ENCODE results near the gene FAM8A1. TPM values are rescaled to one million over a fixed set of nuclear protein-coding genes. Genes with fewer than 3 reads are reported as not detected.

FAM8A1 gene
- total and polyA plus RNA-seq, 2 of the 13 experiments (the other 11 are each of a cell fraction or from before 2014, with no cell fraction given), result 30.5 to 34.3 TPM

- TF ChIP-seq ZNF18 (CRISPR knock-in tag; IDR thresholded peaks at IDR 0.05; ENCODE audit: insufficient replicate concordance) (no peak), JUNB (CRISPR knock-in tag; IDR thresholded peaks at IDR 0.05; ENCODE audit: borderline replicate concordance) (no peak), XBP1 (CRISPR knock-in tag; IDR thresholded peaks at IDR 0.05) (no peak), ZNF572 (CRISPR knock-in tag; IDR thresholded peaks at IDR 0.05) (no peak), ZBTB7B (CRISPR knock-in tag; IDR thresholded peaks at IDR 0.05) (no peak; the same call in 1 of the 2 replicates), ZNF83 (CRISPR knock-in tag; IDR thresholded peaks at IDR 0.05; ENCODE audit: borderline replicate concordance) (no peak), RAD51 (IDR thresholded peaks at IDR 0.05; ENCODE audit: borderline replicate concordance) (no peak), GMEB2 (CRISPR knock-in tag; IDR thresholded peaks at IDR 0.05; ENCODE audit: low read depth) (no peak), SP2 (CRISPR knock-in tag; IDR thresholded peaks at IDR 0.05) (peak; percentile 57; the same call in 1 of the 2 replicates), ZNF597 (CRISPR knock-in tag; IDR thresholded peaks at IDR 0.05) (no peak), HNRNPH1 (optimal IDR thresholded peaks at IDR 0.05; ENCODE audit: low read depth, low read length) (no peak), ZNF24 (IDR thresholded peaks at IDR 0.05) (no peak), THRA (CRISPR knock-in tag; IDR thresholded peaks at IDR 0.05; ENCODE audit: borderline replicate concordance) (0 out of 2 replicates have a peak, but pooled peaks have one; percentile 17), ZHX1 (CRISPR knock-in tag; IDR thresholded peaks at IDR 0.05; ENCODE audit: low read depth) (no peak), ZNF274 (CRISPR knock-in tag; IDR thresholded peaks at IDR 0.05) (peak; percentile 52; the same call in 1 of the 2 replicates), ZNF280D (CRISPR knock-in tag; IDR thresholded peaks at IDR 0.05) (no peak), ZNF614 (CRISPR knock-in tag; IDR thresholded peaks at IDR 0.05; ENCODE audit: borderline replicate concordance) (peak; percentile 86; the same call in 1 of the 2 replicates)
Measured at GRCh38 chr6:17599877-17600526, at the start of gene FAM8A1 (continued).
